HG03460 (cell line): ENCODE results near the gene ADGRG1.
"Not testable (repeated sequence)": the region's sequence is repeated elsewhere in the genome, so short reads cannot be mapped to it uniquely, and the experiment has no call there.

Experiments used
- ATAC-seq: cut with Tn5 transposase; IDR thresholded peaks from one replicate; pipeline ENCODE4 v1.9.1; 2021; ENCODE audit not compliant: unreplicated experiment

Gene ADGRG1

GRCh38 chr16:57665541-57665940, 37.1 kb downstream of the ADGRG1 start:
- ATAC-seq, result no peak

- no peak for ATAC-seq
Observed at GRCh38 chr16:57666353-57667047, 38.1 kb downstream of the ADGRG1 start.

GRCh38 chr16:57667048-57667525, 38.7 kb downstream of the ADGRG1 start:
- ATAC-seq, result no peak

- ATAC-seq, result no peak
Observed at GRCh38 chr16:57667526-57668262, 39.3 kb downstream of the ADGRG1 start.

GRCh38 chr16:57668263-57668571, 39.8 kb downstream of the ADGRG1 start, which contains the start of gene ADGRG3:
Gene ADGRG3, plus strand, starts transcription at chr16:57668306. Its CDS starts 42 bp downstream, at chr16:57668348.
- ATAC-seq, result no peak

- no peak for ATAC-seq
Observed at GRCh38 chr16:57668630-57669475, 40.4 kb downstream of the ADGRG1 start.

- no peak for ATAC-seq
Observed at GRCh38 chr16:57669476-57670162, 41.2 kb downstream of the ADGRG1 start.

GRCh38 chr16:57670196-57670595, 41.8 kb downstream of the ADGRG1 start:
- ATAC-seq, result no peak

GRCh38 chr16:57671451-57671850, 43.0 kb downstream of the ADGRG1 start:
- not testable (repeated sequence) for ATAC-seq

- ATAC-seq, result no peak
Observed at GRCh38 chr16:57672416-57672815, 44.0 kb downstream of the ADGRG1 start.

- ATAC-seq, result no peak
Observed at GRCh38 chr16:57672824-57673223, 44.4 kb downstream of the ADGRG1 start.

GRCh38 chr16:57675741-57676551, 47.5 kb downstream of the ADGRG1 start:
- ATAC-seq, result no peak

- no peak for ATAC-seq
Observed at GRCh38 chr16:57676553-57677085, 48.2 kb downstream of the ADGRG1 start.

GRCh38 chr16:57677622-57678369, 49.4 kb downstream of the ADGRG1 start:
- ATAC-seq, result no peak

GRCh38 chr16:57679016-57679415, 50.6 kb downstream of the ADGRG1 start:
- no peak for ATAC-seq

GRCh38 chr16:57679767-57680482, 51.5 kb downstream of the ADGRG1 start:
- ATAC-seq, result no peak

GRCh38 chr16:57680842-57681375, 52.5 kb downstream of the ADGRG1 start:
- no peak for ATAC-seq
